GM21447 (cell line): Measurements from ENCODE around the gene ALKBH5.

Experiments
- ATAC-seq: cut with Tn5 transposase; IDR thresholded peaks from one replicate; pipeline ENCODE4 v1.9.1; 2021; ENCODE audit not compliant: unreplicated experiment

Gene ALKBH5

DNA sequence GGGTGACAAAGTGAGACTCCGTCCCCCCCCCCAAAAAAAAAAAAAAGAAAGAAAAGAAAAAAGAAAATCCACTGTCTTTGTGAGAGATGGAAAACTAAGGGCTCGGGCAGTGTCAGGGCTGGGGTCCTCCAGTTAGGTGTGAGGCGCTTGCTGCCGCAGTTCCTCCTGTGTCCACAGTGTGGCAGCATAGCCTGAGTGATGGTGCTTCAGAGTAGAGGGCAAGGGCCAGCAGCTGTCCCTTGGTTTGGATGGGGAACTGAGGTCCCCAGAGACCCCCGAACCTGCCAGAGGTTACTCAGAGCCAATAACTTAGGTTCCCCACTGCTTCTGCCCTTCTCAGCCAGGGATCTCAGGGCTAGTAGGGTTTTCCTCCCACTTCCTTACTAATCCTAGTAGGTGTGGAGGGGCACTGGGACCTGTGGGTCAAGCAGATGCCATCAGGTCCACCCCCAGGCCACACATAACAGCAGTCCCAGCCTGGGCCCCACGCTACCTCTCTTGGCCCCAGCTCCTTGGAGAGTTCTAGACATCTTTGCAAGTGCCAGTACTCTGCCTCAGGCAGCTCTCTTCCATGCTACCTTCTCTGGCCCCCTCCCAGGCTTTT lies 33.9 kb downstream of the ALKBH5 start:
- no peak for ATAC-seq

DNA sequence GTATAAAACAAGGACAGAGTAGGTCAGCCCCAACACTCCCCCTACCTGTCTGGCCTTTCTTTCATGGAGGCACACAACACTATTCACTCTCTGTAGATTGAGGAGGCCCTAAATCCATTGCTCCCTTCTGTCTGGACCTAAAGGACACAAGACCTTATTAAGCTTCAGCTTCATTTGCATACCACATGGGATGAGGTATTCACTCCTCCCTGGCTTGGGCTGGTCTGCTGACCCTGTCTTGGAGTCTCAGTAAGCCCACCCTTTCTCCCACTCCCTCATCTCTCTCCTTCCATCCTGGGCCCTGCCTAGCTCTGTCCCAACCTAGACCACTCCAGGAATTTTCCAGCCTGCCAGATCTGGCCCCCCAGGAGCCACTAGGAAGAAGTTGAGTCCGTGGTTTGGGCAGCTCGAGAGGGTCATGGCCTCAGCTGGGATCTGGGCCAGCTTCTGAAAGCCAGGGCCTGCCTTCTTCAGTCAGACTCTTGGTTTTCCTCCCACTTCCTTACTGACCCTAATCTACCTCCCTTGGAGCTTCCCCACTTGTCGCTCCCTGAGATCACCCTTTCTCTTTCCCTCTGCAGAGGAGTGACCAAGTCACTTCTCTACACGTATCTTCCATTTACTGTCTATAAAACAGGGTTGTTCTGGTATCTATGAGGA lies 35.3 kb downstream of the ALKBH5 start:
- no peak for ATAC-seq

DNA sequence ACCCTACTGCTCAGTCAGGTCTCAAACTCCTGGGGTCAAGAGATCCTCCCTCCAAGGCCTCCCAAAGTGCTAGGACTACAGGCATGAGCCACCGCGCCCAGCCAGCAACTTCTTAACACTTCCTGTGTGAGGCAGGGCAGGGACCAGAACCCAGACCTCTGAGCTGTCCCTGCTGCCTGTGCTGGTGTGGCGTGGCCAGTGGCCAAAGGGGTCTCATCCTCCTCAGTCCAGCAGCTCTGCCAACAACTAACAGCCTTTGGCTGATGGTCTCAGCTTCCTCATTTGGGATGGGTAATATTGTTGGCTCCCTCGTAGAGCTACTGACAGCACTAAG lies 40.4 kb downstream of the ALKBH5 start:
- ATAC-seq = no peak

DNA sequence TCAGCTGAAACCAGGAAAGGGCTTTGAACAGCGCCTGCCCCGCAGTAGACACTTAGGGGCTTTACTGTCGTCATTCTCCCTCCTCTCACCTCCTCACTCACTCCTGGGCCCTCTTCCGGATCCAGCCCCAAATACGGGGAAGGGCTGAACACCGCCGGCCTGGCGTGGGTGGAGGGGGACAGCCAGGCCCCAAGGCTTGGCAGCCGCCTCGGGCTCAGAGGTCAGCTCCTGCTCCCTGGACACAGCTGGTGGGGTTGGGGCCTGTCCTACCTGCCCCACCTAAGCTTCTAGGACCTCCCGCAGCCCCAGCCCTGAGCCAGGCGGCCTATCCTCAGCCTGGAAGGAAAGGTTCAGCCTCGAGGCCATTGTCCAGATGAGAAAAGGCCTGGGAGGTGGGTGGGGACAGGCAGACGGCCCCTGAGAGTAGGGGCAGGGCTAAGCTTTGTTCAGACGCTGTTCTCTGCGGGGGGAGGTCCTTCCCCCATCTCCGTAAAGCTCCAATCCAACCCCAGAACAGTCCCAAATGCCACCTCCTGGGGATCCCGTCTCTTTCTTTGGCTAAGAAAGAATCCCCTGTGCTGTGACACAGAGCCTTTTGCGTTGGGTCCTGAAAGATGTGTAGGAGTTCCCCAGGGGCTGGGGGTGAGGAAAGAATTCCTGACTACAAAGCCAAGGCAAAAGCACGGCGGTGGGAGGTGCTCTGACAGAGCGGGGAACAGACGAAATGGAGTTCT lies 40.9 kb downstream of the ALKBH5 start:
- no peak for ATAC-seq

DNA sequence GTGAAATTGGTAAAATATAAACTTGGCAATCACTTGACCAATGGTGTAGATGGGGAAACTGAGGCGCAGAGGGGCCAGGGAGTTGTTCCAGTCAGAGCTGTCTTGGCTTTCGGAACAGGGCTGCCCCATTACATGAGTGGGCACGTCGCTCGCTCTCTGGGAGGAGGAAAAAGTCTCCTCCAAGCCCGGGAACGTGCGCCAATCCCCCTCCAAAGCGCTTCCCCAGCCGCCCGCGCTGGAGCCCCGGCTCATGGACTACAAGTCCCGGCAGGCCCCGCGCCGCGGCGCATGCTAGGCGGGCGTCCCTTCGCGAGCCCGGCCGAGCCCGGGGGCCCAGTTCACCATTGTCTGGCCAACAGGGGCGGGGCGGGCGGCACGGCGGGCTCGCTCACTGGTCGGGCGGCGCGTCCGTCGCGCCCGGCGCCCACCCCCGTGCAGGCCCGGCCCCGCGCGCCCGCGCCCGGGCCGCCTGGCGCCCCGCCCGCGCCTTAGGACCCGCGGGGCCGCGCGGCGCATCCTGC lies 41.6 kb downstream of the ALKBH5 start, which contains the start of gene LLGL1:
Gene LLGL1, plus strand, starts transcription at position 515 of the 521 bp plus-strand sequence. CDS start 48 bp downstream, outside the sequence.
- ATAC-seq = peak; percentile 66

DNA sequence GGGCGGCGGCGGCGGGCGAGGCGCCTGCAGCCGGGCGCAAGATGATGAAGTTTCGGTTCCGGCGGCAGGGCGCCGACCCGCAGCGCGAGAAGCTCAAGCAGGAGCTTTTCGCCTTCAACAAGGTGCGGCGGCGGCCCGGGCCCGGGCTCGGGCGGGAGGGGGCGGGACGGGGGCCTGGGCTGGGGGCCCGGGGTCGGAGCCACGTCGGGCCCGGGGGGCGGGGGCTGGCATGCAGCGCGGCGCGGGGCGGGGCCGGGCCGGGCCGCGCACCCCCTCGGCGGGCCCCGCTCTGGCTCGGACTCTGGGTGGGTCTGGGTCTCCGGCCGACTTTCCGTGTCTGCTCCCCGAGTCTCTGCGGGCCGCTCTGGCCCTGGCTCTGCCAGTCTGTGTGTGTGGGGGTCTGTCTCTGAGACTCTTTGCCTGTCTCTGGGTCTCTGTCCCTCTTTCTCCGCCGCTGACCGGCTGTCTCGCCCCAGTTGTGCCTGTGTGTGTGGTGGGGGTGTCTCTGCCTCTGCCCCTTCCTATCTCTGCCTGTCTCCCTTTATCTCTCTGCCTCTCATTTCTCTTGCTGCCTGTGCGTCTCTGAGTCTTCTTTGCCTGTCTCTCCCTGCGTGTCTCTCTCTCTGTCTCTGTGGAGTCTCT lies 42.1 kb downstream of the ALKBH5 start:
- peak; percentile 14 for ATAC-seq

DNA sequence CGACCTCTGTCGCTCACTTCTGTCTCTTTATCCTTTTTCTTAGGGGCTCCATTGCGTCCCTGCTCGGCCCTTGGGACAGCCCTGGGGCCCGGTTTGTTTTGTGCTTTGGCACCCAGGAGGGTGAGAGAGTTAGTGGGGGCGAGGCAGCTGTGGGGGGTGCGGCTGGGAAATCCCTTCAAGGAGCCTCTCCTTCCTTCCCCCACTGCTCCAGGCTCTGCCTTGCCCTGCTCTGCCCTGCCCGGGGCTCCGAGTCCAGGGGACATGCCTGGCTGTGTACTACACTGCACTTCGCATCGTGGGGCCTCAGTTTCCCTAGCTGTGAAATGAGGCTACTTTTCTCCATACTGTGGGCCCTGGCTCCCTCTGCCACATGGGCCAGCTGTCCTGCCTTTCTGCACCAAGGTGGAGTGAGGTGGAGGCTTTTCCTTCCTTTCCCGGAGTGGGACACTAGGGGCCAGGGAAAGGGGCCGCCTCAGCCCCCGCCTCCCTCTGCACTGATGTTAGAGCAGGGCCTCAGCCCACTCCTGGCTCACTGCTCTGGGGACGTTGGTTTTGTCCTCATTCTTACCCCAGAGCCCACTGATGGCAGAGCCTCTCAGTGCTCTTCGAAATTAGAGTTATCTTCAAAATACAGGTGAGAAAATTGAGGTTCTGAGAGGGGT lies 42.8 kb downstream of the ALKBH5 start:
- ATAC-seq = no peak

DNA sequence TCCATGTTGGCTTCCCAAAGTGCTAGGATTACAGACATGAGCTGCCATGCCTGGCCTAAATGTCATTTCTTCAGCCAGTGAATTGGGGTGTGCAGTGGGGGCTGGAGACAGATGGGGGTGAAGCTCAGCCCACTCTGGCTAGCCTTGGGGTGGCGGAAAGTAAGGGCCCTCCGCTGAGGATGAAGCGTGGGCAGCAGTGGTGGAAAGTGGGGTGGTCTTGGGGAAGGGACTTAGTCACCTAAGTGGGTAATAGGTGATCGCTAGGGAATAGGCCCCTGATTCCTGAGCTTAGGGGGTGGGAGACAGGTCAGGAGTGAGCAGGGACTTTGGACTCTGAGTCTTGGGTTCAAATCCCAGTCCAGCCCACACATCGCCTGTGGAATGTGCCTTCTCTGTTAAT lies 44.0 kb downstream of the ALKBH5 start:
- ATAC-seq = no peak

DNA sequence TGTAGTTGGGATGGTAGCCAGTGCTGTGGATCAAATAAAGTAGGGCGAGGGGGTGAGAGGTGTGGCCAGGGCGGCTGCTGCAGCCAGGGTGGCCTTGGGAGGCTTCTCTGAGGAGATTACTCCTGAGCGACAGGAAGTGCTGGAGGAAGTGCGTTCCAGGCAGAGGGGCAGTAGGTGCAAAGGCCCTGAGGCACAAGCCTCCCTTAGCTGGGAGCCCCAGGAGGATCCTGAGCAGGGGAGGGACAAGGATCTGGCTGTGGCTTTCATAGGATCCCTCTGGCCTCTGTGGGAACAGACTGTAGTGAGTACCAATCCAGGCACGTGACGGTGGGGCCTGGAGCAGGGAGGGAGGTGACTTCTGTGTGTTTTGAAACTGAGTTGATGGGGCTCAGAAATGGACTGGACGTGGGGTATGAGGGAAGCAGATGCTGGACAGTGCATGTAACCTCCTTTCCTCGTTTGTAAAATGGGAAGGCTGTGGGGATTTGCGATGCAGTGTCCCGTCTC lies 44.6 kb downstream of the ALKBH5 start:
- no peak for ATAC-seq

DNA sequence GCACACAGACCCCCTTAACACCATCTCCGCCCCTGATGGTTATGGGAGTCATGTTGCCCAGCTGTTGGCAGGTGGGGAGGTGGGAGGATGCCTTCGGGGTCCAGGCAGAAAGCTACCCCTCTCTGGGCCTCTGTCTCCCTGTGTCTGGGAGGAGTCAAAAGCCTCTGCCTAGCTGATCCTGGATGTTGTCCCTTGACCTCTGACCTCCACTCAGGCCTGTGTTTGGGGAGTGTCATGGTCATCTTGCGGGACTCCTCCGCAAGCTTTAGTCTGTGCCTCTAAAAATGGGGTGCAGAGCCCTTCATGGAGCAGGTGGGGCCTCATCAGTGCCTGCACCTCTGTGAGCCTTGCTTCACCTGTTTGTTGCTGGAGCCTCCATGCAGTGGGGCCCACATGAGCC lies 45.6 kb downstream of the ALKBH5 start:
- ATAC-seq = no peak

DNA sequence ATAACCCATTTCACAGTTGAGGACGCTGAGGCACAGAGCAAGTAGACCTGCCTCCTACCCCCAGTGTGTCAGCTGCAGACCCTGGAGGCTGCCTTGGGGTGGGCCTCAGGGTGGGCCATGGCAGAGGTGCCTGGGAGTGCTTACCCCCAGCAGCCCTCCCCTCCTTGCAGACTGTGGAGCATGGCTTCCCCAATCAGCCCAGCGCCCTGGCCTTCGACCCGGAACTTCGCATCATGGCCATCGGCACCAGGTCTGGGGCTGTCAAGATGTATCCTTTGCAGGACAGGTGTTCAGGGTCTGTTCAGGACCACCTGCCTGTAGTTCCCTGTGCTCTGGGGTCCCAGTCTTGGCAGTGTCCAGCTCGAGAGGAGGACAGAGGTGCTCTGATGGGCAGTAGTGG lies 46.1 kb downstream of the ALKBH5 start:
- ATAC-seq = no peak

DNA sequence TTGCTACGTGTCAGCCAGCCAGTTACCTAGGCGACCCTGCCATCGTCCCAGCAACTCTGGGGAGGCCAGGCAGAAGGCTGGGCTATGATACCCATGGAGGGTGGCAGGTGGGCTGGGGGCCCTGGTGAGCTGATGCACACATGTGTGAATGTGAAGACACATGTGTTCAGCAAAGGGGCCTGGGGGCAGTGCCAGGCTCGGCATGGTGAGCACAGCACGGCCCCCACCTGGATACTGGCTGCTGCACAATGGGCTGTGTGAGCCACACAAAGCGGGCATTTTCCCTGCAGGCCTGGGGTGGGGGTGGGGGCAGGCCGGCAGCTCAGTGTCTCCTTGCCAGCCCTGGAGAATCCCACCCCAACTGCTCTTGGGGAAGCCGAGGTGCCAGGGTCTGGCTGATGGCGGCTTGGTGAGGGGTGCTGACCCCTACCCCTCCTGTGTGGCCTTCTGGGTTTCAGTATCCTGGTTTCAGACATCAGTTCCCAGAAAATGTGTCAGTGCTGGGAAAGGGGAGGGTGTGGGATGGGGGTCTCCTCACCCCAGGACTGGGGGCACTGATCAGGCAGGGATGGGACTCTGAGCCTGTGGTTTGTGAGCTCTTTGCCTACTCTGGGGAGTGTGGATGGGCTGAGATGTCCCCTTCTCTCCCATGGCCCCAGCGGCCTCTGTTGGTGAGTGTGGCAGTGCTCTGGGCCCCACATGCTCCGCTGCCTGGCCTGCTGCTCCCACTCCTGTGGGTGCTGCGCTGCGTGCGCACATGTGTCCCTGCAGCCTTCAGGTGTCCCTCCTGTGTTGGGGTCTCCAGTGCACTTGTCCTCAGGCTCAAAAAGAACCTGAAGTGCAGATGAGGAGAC lies 46.9 kb downstream of the ALKBH5 start:
- ATAC-seq = no peak

DNA sequence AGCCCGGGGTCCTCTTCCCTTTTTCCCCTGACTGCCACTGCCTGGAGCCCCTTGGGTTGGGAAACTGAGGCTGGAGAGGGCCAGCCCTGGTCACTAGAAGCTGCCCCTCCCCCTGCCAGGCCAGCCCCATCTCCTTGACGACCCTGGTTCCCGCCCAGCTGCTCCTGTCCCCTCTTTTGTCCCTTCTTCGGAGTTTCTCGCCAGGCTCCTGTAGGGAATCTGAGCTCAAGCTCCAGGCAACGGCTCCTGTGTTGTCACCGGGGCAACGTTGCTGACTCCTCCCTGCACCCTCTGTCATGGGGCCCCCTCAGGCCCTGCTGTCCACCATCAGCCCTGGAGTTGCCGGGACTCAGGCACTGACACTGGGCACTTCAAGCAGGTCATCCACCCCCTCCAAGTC lies 47.5 kb downstream of the ALKBH5 start:
- ATAC-seq = no peak

DNA sequence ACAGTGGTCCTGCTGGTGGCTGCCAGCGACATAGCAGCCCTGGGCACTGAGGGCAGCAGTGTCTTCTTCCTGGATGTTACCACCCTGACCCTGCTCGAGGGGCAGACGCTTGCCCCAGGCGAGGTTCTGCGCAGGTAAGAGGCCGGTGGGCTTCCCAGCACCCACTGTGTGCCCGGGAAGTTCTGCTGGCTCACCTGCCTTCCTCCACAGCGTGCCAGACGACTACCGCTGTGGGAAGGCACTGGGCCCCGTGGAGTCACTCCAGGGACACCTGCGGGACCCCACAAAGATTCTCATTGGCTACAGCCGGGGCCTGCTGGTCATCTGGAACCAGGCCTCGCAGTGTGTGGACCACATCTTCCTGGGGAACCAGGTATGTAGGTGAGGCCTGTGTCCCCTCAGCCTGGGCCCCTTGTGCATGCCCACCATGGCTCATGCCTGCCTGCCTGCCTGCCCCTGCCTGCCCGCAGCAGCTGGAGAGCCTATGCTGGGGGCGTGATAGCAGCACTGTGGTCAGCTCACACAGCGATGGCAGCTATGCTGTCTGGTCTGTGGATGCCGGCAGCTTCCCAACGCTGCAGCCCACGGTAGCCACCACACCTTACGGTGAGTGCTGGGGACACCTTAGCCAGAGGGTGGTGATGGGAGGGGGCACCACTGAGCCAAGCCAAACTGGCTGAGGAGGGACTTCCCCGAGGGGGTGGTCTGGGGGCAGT lies 50.3 kb downstream of the ALKBH5 start:
- ATAC-seq = no peak

DNA sequence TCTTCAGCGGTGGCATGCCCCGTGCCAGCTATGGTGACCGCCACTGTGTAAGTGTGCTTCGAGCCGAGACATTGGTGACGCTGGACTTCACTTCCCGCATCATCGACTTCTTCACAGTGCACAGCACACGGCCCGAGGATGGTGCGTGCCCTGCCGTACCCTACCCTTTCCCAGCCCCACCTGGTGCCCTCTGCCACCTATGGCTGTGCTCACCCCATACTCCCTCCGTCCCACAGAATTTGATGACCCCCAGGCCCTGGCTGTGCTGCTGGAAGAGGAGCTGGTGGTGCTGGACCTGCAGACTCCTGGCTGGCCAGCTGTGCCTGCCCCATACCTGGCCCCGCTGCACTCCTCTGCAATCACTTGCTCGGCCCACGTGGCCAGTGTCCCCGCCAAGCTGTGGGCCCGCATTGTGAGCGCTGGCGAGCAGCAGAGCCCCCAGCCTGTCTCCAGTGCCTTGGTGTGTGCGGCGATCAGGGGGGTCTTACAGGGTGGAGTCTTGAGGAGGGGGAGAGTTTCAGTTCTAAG lies 51.3 kb downstream of the ALKBH5 start:
- ATAC-seq = no peak

DNA sequence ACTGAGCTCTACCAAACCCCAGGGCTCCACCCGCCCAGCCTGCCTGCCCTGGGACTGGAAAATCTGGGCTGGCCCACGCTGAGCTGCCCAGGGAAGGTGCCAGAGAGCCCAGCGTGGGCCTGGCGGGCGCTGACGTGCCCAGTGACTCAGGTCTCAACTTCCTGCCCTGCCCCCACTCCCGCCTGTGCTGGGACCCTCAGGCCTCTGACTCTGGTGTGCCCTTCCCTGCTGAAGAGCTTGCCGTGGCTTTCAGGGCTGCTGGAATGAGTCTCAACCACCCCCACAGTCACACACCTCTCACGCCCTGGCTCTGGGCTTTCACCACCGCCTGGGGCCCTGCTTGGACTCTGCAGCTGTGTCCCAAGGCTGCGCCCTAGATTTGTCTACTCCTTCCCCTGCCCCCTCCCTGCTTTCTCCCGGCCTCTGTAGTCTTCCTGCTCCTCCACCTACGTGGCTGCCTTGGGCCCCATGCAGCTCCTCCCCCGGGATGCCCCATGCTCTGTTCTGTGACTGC lies 52.2 kb downstream of the ALKBH5 start:
- no peak for ATAC-seq

DNA sequence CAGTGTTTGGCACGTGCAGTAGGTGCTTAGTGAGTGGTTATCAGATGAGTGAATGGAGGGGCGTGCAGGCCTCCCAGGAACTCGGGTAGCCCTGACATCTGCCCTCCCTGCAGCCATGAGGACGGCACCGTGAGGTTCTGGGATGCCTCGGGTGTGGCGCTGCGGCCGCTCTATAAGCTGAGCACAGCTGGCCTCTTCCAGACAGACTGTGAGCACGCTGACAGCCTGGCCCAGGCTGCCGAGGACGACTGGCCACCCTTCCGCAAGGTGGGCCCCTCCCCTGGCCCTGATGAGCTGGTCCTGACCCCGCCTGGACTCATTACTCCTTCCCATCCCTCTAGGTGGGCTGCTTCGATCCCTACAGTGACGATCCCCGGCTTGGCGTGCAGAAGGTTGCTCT lies 52.9 kb downstream of the ALKBH5 start:
- ATAC-seq = no peak

DNA sequence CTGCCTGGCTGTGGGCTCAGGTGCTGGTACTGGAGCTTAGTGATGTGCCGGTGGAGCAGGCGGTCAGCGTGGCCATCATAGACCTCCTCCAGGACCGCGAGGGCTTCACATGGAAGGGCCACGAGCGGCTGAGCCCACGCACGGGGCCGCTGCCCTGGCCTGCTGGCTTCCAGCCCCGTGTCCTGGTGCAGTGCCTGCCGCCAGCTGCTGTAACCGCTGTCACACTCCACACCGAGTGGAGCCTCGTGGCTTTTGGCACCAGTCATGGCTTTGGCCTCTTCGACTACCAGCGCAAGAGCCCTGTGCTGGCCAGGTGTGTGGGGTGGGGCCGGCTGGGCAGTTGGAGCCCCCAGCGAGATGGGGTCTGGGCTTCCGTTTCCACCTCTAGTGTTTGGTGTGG lies 53.8 kb downstream of the ALKBH5 start:
- no peak for ATAC-seq

DNA sequence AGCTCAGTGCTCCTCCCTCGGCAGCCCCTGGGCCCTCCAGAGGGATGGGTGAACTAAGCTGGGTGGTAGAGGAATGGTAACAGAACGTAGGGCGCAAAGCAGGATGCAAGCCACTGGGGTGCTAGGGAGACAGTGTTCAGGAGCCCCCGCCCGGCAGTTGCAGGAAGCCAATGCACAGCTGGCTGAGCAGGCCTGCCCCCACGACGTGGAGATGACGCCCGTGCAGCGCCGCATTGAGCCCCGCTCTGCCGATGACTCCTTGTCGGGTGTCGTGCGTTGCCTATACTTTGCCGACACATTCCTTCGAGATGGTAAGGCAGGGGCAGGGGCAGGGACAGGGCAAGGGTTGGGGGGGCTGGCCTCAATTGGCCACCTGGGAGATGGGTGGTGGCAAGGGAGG lies 54.7 kb downstream of the ALKBH5 start:
- no peak for ATAC-seq
